Central memory CD8-positive, alpha-beta T cell (primary cell): ENCODE data around the gene GJC2.
A peak's percentile ranks its signal among the peaks of the same experiment; 100 is the strongest.

Source experiments
- ATAC-seq: fragments of 150-1000 bp; cut with Tn5 transposase; replicated peaks from 2 replicates; pipeline ENCODE4 v1.10.0; 2022; ENCODE audit warnings: mild to moderate bottlenecking, moderate FRiP score, moderate number of reproducible peaks; ENCODE audit not compliant: poor library complexity, severe bottlenecking; ENCODE audit errors: extremely low read depth
- DNase-seq, 2 donors: peaks; one replicate each; pipeline ENCODE4 v3.0.0; 2021; ENCODE audit warnings: low spot score in 2 of 2
- H3K27ac Mint-ChIP-seq: one replicate; pipeline ENCODE4 v1.8.0; 2022; ENCODE audit warnings: low read depth, mild to moderate bottlenecking, moderate library complexity, mixed read lengths
- H3K27me3 Mint-ChIP-seq: one replicate; pipeline ENCODE4 v1.8.0; 2022; ENCODE audit warnings: mixed read lengths
- H3K36me3 Mint-ChIP-seq: one replicate; pipeline ENCODE4 v1.8.0; 2022; ENCODE audit warnings: mild to moderate bottlenecking, moderate library complexity, mixed read lengths; ENCODE audit not compliant: insufficient read depth
- H3K4me1 Mint-ChIP-seq: one replicate; pipeline ENCODE4 v1.8.0; 2022; ENCODE audit warnings: mixed read lengths
- H3K4me3 Mint-ChIP-seq: one replicate; pipeline ENCODE4 v1.8.0; 2022; ENCODE audit warnings: mild to moderate bottlenecking, moderate library complexity, mixed read lengths
- H3K9me3 Mint-ChIP-seq: one replicate; pipeline ENCODE4 v1.8.0; 2022; ENCODE audit warnings: mixed read lengths

The GJC2 gene

DNA sequence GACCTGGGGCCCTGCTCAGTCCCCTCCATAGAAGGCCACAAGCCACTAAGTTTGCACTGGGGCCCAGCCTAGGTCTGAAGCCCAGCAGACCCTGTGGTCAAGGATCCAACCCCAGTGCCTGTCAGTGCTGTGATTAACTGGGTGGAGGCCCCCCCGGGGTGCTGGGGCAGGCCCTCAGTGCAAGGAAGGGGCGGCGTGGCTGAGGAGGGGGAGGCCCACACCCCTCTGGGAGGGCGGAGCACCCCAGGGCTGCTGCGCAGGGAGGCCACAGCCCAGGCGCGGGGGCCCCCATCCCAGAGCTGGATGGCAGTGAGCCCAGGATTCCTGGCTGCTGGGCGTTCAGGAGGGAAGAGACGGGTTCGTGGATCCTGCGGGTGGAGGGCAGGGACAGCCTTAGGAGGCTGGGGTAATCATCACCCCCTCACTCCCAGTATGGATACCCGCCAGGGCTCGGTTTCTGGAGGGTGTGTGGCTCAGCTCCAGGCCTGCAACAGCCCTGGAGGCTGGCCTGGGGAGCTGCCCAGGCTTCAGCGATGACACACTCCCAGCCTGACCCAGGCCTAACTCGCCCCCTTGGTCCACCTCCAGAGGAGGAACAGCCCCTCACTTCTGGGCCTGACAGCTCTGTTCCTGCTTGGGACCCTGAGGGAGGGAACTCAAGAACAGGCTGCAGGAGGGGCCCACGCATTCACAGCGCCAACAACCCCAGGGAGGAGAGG, 890 bp downstream of the GJC2 start:
- DNase-seq (no peak), ATAC-seq (no peak)
- no peak overlapping the region for H3K4me3 Mint-ChIP-seq
- H3K9me3 Mint-ChIP-seq = no peaks in the 10 kb centered on the region
- H3K27ac Mint-ChIP-seq = peak overlapping the region; percentile 22
- peaks cover 6% of the 10 kb centered on the region for H3K4me1 Mint-ChIP-seq
- no peaks in the 10 kb centered on the region for H3K27me3 Mint-ChIP-seq
- H3K36me3 Mint-ChIP-seq = peaks cover 29% of the 10 kb centered on the region

- no peak for DNase-seq
- Mint-ChIP-seq H3K27me3 (no peaks in the 10 kb centered on the region), H3K36me3 (peaks cover 29% of the 10 kb centered on the region), H3K4me1 (peaks cover 6% of the 10 kb centered on the region), H3K9me3 (no peaks in the 10 kb centered on the region), H3K4me3 (no peak overlapping the region), H3K27ac (peak overlapping the region; percentile 85)
- ATAC-seq = no peak
Observed at GRCh38 chr1:228151180-228151925, 1.6 kb downstream of the GJC2 start.

DNA sequence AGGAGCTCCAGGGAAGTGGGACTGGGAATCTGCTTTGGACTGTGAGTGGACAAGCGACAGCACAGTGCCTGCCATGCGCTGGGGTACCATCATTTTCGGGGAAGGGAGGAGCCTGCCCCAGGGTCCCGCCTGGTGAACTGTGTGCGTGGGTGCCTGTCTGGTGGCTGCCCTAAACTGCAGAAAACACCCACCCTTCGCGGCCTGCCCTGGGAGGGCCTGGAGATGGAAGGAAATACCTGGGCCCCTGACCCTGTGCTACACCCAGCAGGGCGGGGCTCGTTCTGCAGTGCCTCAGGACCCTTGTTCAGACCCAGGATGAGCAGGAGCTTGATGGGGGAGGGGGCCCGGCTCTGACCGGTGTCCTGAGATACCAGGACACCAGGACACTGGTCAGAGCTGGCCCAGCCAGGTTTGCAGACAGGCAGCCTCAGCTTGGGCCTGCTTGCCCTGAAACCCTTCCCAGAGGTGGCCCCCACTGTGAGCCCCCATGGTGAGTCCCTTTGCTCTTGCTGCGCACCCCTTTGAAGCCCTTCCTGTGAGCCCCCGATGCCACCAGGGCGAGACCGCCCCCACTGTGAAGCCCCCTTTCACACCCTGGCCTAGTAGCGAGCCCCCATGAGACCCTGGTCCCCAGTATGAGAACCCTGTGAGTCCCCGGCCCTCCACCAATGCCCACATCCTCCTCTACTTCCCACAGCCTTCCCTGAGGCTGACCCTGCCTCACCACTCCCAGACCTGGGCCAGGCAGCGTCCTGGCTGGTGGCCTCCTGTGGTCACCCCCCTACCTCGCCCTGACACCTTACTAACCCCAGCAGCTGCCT, 2.6 kb downstream of the GJC2 start:
- H3K27me3 Mint-ChIP-seq = no peaks in the 10 kb centered on the region
- H3K4me3 Mint-ChIP-seq = no peak overlapping the region
- H3K4me1 Mint-ChIP-seq = peaks cover 6% of the 10 kb centered on the region
- ATAC-seq = no peak
- no peaks in the 10 kb centered on the region for H3K9me3 Mint-ChIP-seq
- H3K27ac Mint-ChIP-seq = peak overlapping the region; percentile 85
- no peak for DNase-seq
- peaks cover 30% of the 10 kb centered on the region for H3K36me3 Mint-ChIP-seq

DNA sequence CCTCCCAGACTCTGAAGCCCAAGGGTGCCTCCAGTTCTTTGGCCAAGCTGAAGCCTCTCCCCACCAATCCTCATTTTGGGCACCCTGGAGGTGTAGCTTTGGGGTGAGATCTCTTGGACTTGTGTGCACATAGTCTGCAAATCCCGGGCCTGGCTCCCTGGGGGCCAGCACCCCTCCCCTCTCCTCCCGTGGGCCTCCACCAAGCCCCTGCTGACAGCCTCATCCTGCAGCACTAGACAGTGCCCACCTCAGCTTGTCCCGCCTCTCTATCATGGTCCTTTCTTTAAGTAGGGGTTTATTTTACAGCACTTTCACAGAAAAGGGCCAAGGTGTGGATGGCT, 3.2 kb downstream of the GJC2 start:
- H3K36me3 Mint-ChIP-seq = peaks cover 30% of the 10 kb centered on the region
- no peak overlapping the region for H3K4me3 Mint-ChIP-seq
- ATAC-seq (no peak), DNase-seq (no peak)
- no peaks in the 10 kb centered on the region for H3K27me3 Mint-ChIP-seq
- peak overlapping the region; percentile 85 for H3K27ac Mint-ChIP-seq
- H3K9me3 Mint-ChIP-seq = no peaks in the 10 kb centered on the region
- H3K4me1 Mint-ChIP-seq = peaks cover 6% of the 10 kb centered on the region

DNA sequence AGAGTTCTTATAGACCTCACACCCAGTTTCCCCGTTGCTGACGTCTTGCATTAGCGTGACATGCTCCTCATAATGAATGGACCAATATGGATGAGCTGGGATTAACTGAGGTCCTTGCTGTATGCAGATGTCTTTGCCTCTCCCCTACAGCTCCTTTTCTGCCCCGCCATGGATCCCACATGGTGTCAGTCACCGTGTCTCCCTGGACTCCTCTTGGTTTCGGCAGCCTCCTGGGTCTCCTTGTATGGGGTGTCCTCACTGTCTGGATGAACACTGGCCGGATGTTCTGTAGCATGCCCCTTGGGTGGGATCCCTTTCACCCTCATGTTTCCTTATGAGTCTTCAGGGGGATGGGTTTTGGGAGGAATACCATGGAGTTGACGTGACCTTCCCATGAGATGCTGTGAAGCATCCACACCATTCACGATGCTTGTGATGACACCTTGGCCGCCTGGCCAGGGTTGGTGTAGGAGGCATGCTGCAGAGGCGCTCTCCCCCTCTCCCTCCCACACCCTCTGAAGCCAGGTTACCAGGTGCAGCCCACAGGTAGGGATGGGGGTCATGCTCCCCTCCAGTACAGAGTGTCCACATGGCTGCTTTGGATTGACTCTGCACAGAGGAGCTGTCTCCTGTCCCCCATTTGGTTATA, 4.4 kb downstream of the GJC2 start:
- Mint-ChIP-seq H3K36me3 (peaks cover 23% of the 10 kb centered on the region), H3K27me3 (no peaks in the 10 kb centered on the region), H3K27ac (no peak overlapping the region), H3K4me3 (no peak overlapping the region), H3K4me1 (peaks cover 6% of the 10 kb centered on the region), H3K9me3 (no peaks in the 10 kb centered on the region)
- ATAC-seq = no peak
- DNase-seq = no peak

GRCh38 chr1:228154670-228155571, 5.2 kb downstream of the GJC2 start:
- Mint-ChIP-seq H3K9me3 (no peaks in the 10 kb centered on the region), H3K27me3 (no peaks in the 10 kb centered on the region), H3K4me3 (no peak overlapping the region), H3K27ac (peak overlapping the region; percentile 38), H3K36me3 (peaks cover 20% of the 10 kb centered on the region), H3K4me1 (peaks cover 6% of the 10 kb centered on the region)
- no peak for ATAC-seq
- no peak for DNase-seq

- no peak for ATAC-seq
Observed at GRCh38 chr1:228155596-228156514, 6.1 kb downstream of the GJC2 start.

GRCh38 chr1:228156515-228156881, 6.8 kb downstream of the GJC2 start:
- H3K36me3 Mint-ChIP-seq = peaks cover 16% of the 10 kb centered on the region
- H3K4me1 Mint-ChIP-seq = peaks cover 6% of the 10 kb centered on the region
- DNase-seq (no peak), ATAC-seq (no peak)
- H3K27me3 Mint-ChIP-seq = no peaks in the 10 kb centered on the region
- no peaks in the 10 kb centered on the region for H3K9me3 Mint-ChIP-seq
- H3K27ac Mint-ChIP-seq = no peak overlapping the region
- H3K4me3 Mint-ChIP-seq = peak overlapping the region; percentile 29

More at GRCh38 chr1:228155596-228156514, 6.1 kb downstream of the GJC2 start:
- no peak overlapping the region for H3K4me3 Mint-ChIP-seq
- H3K27ac Mint-ChIP-seq = peak overlapping the region; percentile 38
- H3K4me1 Mint-ChIP-seq = peaks cover 6% of the 10 kb centered on the region
- H3K9me3 Mint-ChIP-seq = no peaks in the 10 kb centered on the region
- no peaks in the 10 kb centered on the region for H3K27me3 Mint-ChIP-seq
- DNase-seq = no peak
- H3K36me3 Mint-ChIP-seq = peaks cover 20% of the 10 kb centered on the region

- Mint-ChIP-seq H3K27ac (no peak overlapping the region), H3K4me3 (peak overlapping the region; percentile 29), H3K36me3 (peaks cover 15% of the 10 kb centered on the region), H3K27me3 (no peaks in the 10 kb centered on the region), H3K9me3 (no peaks in the 10 kb centered on the region), H3K4me1 (peaks cover 8% of the 10 kb centered on the region)
- DNase-seq = no peak
- peak; percentile 34 for ATAC-seq
Observed at GRCh38 chr1:228156941-228157728, 7.4 kb downstream of the GJC2 start.

DNA sequence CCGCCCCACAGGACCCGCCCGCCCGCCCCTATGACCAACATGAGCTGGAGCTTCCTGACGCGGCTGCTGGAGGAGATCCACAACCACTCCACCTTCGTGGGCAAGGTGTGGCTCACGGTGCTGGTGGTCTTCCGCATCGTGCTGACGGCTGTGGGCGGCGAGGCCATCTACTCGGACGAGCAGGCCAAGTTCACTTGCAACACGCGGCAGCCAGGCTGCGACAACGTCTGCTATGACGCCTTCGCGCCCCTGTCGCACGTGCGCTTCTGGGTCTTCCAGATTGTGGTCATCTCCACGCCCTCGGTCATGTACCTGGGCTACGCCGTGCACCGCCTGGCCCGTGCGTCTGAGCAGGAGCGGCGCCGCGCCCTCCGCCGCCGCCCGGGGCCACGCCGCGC, 8.0 kb downstream of the GJC2 start:
- peaks cover 13% of the 10 kb centered on the region for H3K36me3 Mint-ChIP-seq
- DNase-seq (no peak), ATAC-seq (no peak)
- H3K27me3 Mint-ChIP-seq = no peaks in the 10 kb centered on the region
- no peak overlapping the region for H3K27ac Mint-ChIP-seq
- no peak overlapping the region for H3K4me3 Mint-ChIP-seq
- H3K4me1 Mint-ChIP-seq = peaks cover 8% of the 10 kb centered on the region
- H3K9me3 Mint-ChIP-seq = no peaks in the 10 kb centered on the region
